Activated naive CD4-positive, alpha-beta T cell treated with anti-CD3 and anti-CD28 coated beads for 36 hours (primary cell): ENCODE data around the gene AGPAT3. TPM values are rescaled to one million over a fixed set of nuclear protein-coding genes. Genes with fewer than 3 reads are reported as not detected.
"Not testable (repeated sequence)": the region's sequence is repeated elsewhere in the genome, so short reads cannot be mapped to it uniquely, and the experiment has no call there.

Experiments used
- CTCF ChIA-PET: fragments of 350-600 bp; sonication (Branson Sonifier 250); formaldehyde crosslinking; loops from one replicate; lab custom pipeline; 2021; ENCODE audit warnings: antibody characterized with exemption; lab: Charles Lee
- DNase-seq: peaks from one replicate; pipeline ENCODE4 v3.0.0-alpha.2; 2020
- H3K27ac Mint-ChIP-seq: one replicate; pipeline ENCODE4 v1.8.0; 2021; ENCODE audit warnings: mild to moderate bottlenecking, mixed read lengths
- H3K27me3 Mint-ChIP-seq: one replicate; pipeline ENCODE4 v1.8.0; 2021; ENCODE audit warnings: low read depth, mixed read lengths
- H3K36me3 Mint-ChIP-seq: one replicate; pipeline ENCODE4 v1.8.0; 2021; ENCODE audit warnings: low read depth, mixed read lengths
- H3K4me1 Mint-ChIP-seq: one replicate; pipeline ENCODE4 v1.8.0; 2021; ENCODE audit warnings: low read depth, mixed read lengths
- H3K4me3 Mint-ChIP-seq: one replicate; pipeline ENCODE4 v1.8.0; 2021; ENCODE audit warnings: mild to moderate bottlenecking, moderate library complexity, mixed read lengths
- H3K9me3 Mint-ChIP-seq: one replicate; pipeline ENCODE4 v1.8.0; 2021; ENCODE audit warnings: mixed read lengths
- intact Hi-C: fragments of 100-400 bp; cut with micrococcal nuclease; formaldehyde crosslinking; loops from one replicate; pipeline ENCODE4 v1.15.1; 2023
- total RNA-seq, 2 experiments: library from RNA; stranded (reverse); gene quantifications; one replicate each; pipeline ENCODE4 v1.2.3, GENCODE V29; 2021

AGPAT3 gene
- total RNA-seq, 2 experiments from 2014 or later, result 57.9 to 64.1 TPM

- peaks cover 9% of the 10 kb centered on the region for H3K36me3 Mint-ChIP-seq
- DNase-seq, result peak; percentile 30
- H3K27me3 Mint-ChIP-seq, result no peaks in the 10 kb centered on the region
- intact Hi-C loops, result loop anchor here (1.0 to 5.0 kb wide), 3 partner anchors 24 to 111 kb away; no protein-coding TSS in a partner anchor
- CTCF ChIA-PET, result interaction anchor here (1.3 to 3.5 kb wide), 5 partner anchors 10 to 27 kb away, joined by 3 to 9 read pairs (median 4); no protein-coding TSS in a partner anchor
- H3K9me3 Mint-ChIP-seq, result no peaks in the 10 kb centered on the region
- H3K4me3 Mint-ChIP-seq, result peak overlapping the region; percentile 61
- H3K4me1 Mint-ChIP-seq, result peaks cover 46% of the 10 kb centered on the region
- peak overlapping the region; percentile 69 for H3K27ac Mint-ChIP-seq
Observed at GRCh38 chr21:43892984-43893535, 28.0 kb downstream of the AGPAT3 start.

DNA sequence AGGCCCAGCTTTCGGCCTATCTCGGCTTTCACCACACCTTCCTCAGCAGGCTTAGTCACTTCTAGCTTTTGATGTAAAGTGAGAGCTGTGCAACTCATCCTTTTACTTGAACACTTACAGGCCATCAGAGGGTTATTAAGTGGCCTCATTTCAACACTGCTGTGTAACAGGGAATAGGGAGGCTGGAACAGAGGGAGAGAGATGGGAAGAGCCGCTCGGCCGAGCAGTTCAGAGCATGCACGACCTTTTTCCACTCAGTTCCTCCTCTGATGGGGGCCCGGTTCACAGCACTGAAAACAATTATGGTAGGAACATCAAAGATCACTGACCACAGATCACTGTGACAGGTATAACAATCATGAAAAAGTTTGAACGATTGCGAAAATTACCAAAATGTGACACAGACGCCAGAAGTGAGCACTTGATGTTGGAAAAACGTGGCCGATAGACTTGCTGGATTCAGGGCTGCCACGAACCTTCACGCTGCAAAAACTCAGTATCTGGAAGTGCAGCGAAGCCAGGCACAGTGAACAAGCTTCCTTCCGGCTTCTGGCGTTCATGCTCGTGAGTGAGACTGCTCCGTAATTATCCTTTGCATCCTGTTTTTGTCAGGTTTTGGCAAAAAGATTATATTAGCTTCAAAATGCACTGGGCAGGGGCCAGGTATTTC is 28.6 kb downstream of the AGPAT3 start:
- CTCF ChIA-PET, result interaction anchor here (0.6 to 3.5 kb wide), 9 partner anchors 9 to 127 kb away, joined by 3 to 9 read pairs (median 3); no protein-coding TSS in a partner anchor
- intact Hi-C loops, result loop anchor here (1.0 to 5.0 kb wide), 3 partner anchors 23 to 111 kb away; no protein-coding TSS in a partner anchor
- peak; percentile 62 for DNase-seq
- H3K36me3 Mint-ChIP-seq, result peaks cover 13% of the 10 kb centered on the region
- H3K4me1 Mint-ChIP-seq, result peaks cover 40% of the 10 kb centered on the region
- peak overlapping the region; percentile 69 for H3K27ac Mint-ChIP-seq
- no peaks in the 10 kb centered on the region for H3K9me3 Mint-ChIP-seq
- H3K27me3 Mint-ChIP-seq, result no peaks in the 10 kb centered on the region
- peak overlapping the region; percentile 61 for H3K4me3 Mint-ChIP-seq

DNA sequence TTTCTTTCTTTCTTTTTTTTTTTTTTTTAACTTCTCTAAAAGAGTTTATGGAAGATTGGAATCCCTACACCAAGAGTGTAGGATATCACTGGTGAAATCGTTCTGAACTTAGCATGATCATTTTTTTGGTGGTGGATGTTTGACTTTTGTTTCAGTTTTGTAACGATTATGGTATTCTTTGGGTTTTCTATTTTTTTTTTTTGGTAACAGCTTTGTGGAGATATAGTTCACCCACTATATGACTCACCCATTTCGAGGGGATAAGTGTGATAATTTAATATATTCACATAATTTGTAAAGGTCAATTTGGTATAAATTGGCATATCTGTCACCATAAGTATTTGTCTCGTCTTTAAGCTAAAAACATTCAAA is 29.2 kb downstream of the AGPAT3 start:
- H3K4me3 Mint-ChIP-seq, result peak overlapping the region; percentile 61
- H3K4me1 Mint-ChIP-seq, result peaks cover 37% of the 10 kb centered on the region
- H3K36me3 Mint-ChIP-seq, result peaks cover 18% of the 10 kb centered on the region
- no peaks in the 10 kb centered on the region for H3K9me3 Mint-ChIP-seq
- intact Hi-C loops, result loop anchor here (5.0 kb wide), 1 partner anchor 112 kb away; no protein-coding TSS in a partner anchor
- CTCF ChIA-PET, result interaction anchor here (0.6 to 3.5 kb wide), 6 partner anchors 10 to 127 kb away, joined by 3 to 9 read pairs (median 3); no protein-coding TSS in a partner anchor
- no peaks in the 10 kb centered on the region for H3K27me3 Mint-ChIP-seq
- no peak for DNase-seq
- peak overlapping the region; percentile 69 for H3K27ac Mint-ChIP-seq

DNA sequence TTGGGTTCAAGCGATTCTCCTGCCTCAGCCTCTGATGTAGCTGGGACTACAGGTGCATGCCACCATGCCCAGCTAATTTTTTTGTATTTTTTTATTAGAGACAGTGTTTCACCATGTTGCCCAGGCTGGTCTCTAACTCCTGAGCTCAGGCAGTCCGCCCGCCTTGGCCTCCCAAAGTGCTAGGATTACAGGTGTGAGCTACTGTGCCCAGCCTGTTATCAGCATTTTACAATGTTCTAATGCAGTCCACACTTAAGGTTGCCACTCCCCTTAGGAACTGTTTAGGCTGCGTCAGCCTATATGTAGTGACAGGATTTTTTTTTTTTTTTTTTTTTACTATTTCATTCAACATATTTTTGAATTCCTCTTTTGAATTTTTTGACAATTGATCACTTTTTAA is 30.2 kb downstream of the AGPAT3 start:
- H3K36me3 Mint-ChIP-seq, result peaks cover 17% of the 10 kb centered on the region
- no peak overlapping the region for H3K4me3 Mint-ChIP-seq
- H3K4me1 Mint-ChIP-seq, result peaks cover 27% of the 10 kb centered on the region
- CTCF ChIA-PET, result no interaction called here
- H3K9me3 Mint-ChIP-seq, result no peaks in the 10 kb centered on the region
- no peak for DNase-seq
- H3K27ac Mint-ChIP-seq, result no peak overlapping the region
- intact Hi-C loops, result no loop called here
- no peaks in the 10 kb centered on the region for H3K27me3 Mint-ChIP-seq

- Mint-ChIP-seq H3K36me3 (peaks cover 15% of the 10 kb centered on the region), H3K4me1 (peaks cover 26% of the 10 kb centered on the region)
- H3K9me3 Mint-ChIP-seq, DNase-seq, H3K4me3 Mint-ChIP-seq, intact Hi-C loops, CTCF ChIA-PET, H3K27ac Mint-ChIP-seq, H3K27me3 Mint-ChIP-seq: not testable (repeated sequence)
Observed at GRCh38 chr21:43896696-43897299, 31.8 kb downstream of the AGPAT3 start.

DNA sequence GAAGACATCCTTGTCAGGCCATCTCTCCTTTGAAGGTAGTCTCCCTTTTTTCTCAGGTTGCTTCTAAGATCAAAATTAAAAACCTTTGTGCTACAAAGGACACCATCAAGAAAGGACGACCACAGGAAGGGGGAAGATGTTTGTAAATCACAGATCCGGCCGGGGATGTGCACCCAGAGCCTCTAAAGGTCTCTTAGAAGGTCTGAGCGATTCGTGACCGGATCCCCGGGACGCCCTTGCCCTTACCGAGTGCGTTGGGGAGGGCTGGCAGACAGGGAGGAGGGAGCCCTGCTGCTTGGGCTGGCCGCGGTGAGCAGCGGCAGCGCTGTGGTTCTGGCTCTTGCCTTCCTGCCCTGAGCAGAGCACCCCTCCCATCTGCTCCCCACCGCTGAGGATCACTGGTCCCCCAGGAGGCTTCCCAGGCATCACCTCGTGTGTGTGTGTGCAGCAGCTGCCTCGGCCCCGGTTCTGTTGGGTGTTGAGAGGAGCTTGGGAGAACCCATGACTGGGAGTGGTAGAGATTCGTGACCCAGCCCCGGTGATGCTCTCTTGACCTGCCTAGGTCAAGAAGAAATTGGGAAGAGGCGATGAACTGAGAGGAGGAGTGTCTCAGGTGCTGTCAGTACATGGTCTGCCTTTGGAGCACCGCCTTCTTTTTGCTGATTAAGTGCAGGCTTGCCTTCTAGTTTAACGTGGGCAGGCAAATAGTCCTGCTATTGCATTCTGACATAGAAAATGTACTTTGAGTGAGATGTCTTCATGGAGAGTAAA is 34.5 kb downstream of the AGPAT3 start:
- intact Hi-C loops, result no loop called here
- no peaks in the 10 kb centered on the region for H3K9me3 Mint-ChIP-seq
- H3K27me3 Mint-ChIP-seq, result no peaks in the 10 kb centered on the region
- CTCF ChIA-PET, result no interaction called here
- H3K4me1 Mint-ChIP-seq, result peaks cover 11% of the 10 kb centered on the region
- H3K27ac Mint-ChIP-seq, result no peak overlapping the region
- peaks cover 18% of the 10 kb centered on the region for H3K36me3 Mint-ChIP-seq
- no peak for DNase-seq
- H3K4me3 Mint-ChIP-seq, result no peak overlapping the region

- Mint-ChIP-seq H3K4me3 (no peak overlapping the region), H3K36me3 (peaks cover 18% of the 10 kb centered on the region), H3K9me3 (no peaks in the 10 kb centered on the region), H3K27me3 (no peaks in the 10 kb centered on the region), H3K4me1 (peaks cover 8% of the 10 kb centered on the region), H3K27ac (no peak overlapping the region)
- intact Hi-C loops, result no loop called here
- CTCF ChIA-PET, result no interaction called here
- no peak for DNase-seq
Observed at GRCh38 chr21:43900078-43900385, 35.0 kb downstream of the AGPAT3 start.

GRCh38 chr21:43900690-43901089 is 35.7 kb downstream of the AGPAT3 start:
- Mint-ChIP-seq H3K27me3 (no peaks in the 10 kb centered on the region), H3K4me3 (no peak overlapping the region), H3K27ac (no peak overlapping the region), H3K9me3 (no peaks in the 10 kb centered on the region), H3K36me3 (peaks cover 18% of the 10 kb centered on the region), H3K4me1 (peaks cover 8% of the 10 kb centered on the region)
- CTCF ChIA-PET, result no interaction called here
- no peak for DNase-seq
- intact Hi-C loops, result no loop called here

DNA sequence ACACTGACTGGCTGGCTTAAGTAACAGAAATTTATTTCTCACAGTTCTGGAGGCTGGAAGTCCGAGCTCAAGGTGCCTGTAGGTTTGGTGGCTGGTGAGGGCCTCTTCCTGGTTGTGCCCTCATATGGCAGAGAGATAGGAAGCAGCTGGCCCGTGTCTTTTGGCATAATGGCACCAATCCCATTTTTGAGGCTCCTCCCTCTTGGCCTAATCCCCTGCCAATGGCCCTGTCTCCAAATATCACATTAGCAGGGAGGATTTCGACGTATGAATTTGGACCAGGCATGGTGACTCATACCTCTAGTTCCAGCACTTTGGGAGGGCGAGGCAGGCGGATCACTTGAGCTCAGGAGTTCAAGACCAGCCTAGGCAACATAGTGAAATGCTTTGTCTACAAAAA is 37.4 kb downstream of the AGPAT3 start:
- no peaks in the 10 kb centered on the region for H3K27me3 Mint-ChIP-seq

DNA sequence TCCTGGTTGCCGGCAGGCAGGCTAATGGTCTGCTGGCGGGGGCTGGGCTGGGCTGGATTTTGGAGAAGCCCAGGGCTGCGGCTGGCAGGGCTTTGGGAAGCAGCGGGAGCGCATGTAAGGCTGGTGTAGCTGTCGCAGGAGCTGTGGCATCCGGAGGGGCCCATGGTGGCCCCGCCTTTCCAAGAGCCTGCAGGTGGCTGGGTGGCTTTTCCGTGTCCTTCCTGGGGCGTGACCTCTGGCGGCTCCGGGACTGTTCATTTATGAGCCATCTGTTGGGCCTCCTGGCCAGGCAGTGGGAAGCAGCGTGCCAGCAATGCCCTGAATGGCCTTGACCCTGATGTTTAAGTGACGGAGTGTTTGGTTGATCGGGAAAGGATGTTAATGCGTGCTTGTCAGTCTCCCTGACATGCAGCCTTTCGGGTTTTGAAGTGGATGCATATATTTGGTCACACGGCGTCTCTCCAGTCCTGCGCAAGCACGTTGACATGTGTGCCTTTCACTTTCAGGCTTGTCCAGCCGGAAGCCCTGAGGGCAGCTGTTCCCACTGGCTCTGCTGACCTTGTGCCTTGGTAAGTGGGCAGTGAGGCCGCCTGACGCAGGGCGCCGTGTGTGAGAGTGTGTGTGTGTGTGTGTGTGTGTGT is 38.5 kb downstream of the AGPAT3 start:
- CTCF ChIA-PET, result no interaction called here

More for the DNA sequence above, 37.4 kb downstream of the AGPAT3 start:
- Mint-ChIP-seq H3K27ac (no peak overlapping the region), H3K4me3 (no peak overlapping the region), H3K36me3 (peaks cover 18% of the 10 kb centered on the region), H3K9me3 (no peaks in the 10 kb centered on the region), H3K4me1 (peaks cover 6% of the 10 kb centered on the region)
- intact Hi-C loops, result no loop called here
- DNase-seq, result no peak
- CTCF ChIA-PET, result interaction anchor here (0.7 kb wide), 1 partner anchor 16 kb away, joined by 3 read pairs; no protein-coding TSS in a partner anchor

GRCh38 chr21:43904331-43904781 is 39.3 kb downstream of the AGPAT3 start:
- Mint-ChIP-seq H3K9me3 (no peaks in the 10 kb centered on the region), H3K27me3 (no peaks in the 10 kb centered on the region), H3K27ac (no peak overlapping the region), H3K36me3 (peaks cover 10% of the 10 kb centered on the region), H3K4me1 (peaks cover 6% of the 10 kb centered on the region), H3K4me3 (no peak overlapping the region)
- intact Hi-C loops, result no loop called here
- CTCF ChIA-PET, result no interaction called here
- no peak for DNase-seq

More for the DNA sequence above, 38.5 kb downstream of the AGPAT3 start:
- H3K27ac Mint-ChIP-seq, result no peak overlapping the region
- no peaks in the 10 kb centered on the region for H3K27me3 Mint-ChIP-seq
- H3K36me3 Mint-ChIP-seq, result peaks cover 15% of the 10 kb centered on the region
- intact Hi-C loops, result no loop called here
- no peak overlapping the region for H3K4me3 Mint-ChIP-seq
- no peak for DNase-seq
- no peaks in the 10 kb centered on the region for H3K9me3 Mint-ChIP-seq
- peaks cover 6% of the 10 kb centered on the region for H3K4me1 Mint-ChIP-seq
